ENCODE measurements around the gene SLC35B2. TPM values are rescaled to one million over a fixed set of nuclear protein-coding genes. Genes with fewer than 3 reads are reported as not detected.

The SLC35B2 gene
- total RNA-seq, 1 experiment from 2014 or later: 90.6 TPM

GRCh38 chr6:44224029-44224964 lies 33.0 kb downstream of the SLC35B2 start:
- TF ChIP-seq CTCF (conservative IDR thresholded peaks at IDR 0.05; ENCODE audit: low read depth, low read length): no peak; the same call in 1 of the 2 replicates
- no peak for TF ChIP-seq EZH2phosphoT487 (IDR thresholded peaks at IDR 0.05; ENCODE audit: borderline replicate concordance, low read length)
- no peak for TF ChIP-seq EZH2 (IDR thresholded peaks at IDR 0.05; ENCODE audit: low read length, unreplicated experiment)
- intact Hi-C loops (cut with micrococcal nuclease): no loop called here
- Histone ChIP-seq H3K4me2 (ENCODE audit: low read length) (peak overlapping the region; percentile 85), H3K9ac (ENCODE audit: low read length) (peak overlapping the region; percentile 60), H3K79me2 (ENCODE audit: low read length) (peaks cover 32% of the 10 kb centered on the region), H4K20me1 (ENCODE audit: low read length) (peaks cover 5% of the 10 kb centered on the region; the same call in 1 of the 2 replicates), H3K4me3 (ENCODE audit: low read length) (peak overlapping the region; percentile 69), H3K4me1 (ENCODE audit: insufficient read depth, low read length) (peaks cover 23% of the 10 kb centered on the region), H2AFZ (ENCODE audit: low read length) (peak overlapping the region; percentile 80), H3K27me3 (ENCODE audit: low read length) (no peaks in the 10 kb centered on the region), H3K27ac (ENCODE audit: low read length) (no peak overlapping the region), H3F3A (ENCODE audit: low read length, unreplicated experiment) (peaks cover 4% of the 10 kb centered on the region), H3K9me2 (replicated peaks; ENCODE audit: low read length) (no peaks in the 10 kb centered on the region), H3K9me3 (ENCODE audit: low read length) (no peaks in the 10 kb centered on the region), H3K36me3 (ENCODE audit: low read depth, low read length) (no peaks in the 10 kb centered on the region)
- CTCF ChIA-PET: interaction anchor here (1.5 kb wide), 1 partner anchor 10 kb away, joined by 5 read pairs; no protein-coding TSS in a partner anchor
- ATAC-seq (peak; percentile 11), DNase-seq (peak; percentile 44)
- no TSS peak for BruUV-seq (replicated peaks)
- POLR2A ChIA-PET (ENCODE audit: unreplicated experiment): interaction anchor here (0.5 to 0.6 kb wide), 6 partner anchors 19 to 588 kb away, joined by 3 to 5 read pairs (median 4); partner anchors contain the start of gene SLC35B2

GRCh38 chr6:44223319-44224028 lies 33.9 kb downstream of the SLC35B2 start, which contains the start of gene SLC29A1:
Gene SLC29A1 (plus strand): TSS chr6:44223595. CDS start chr6:44227314, 3,719 bp downstream.
- Histone ChIP-seq H3K4me3 (ENCODE audit: low read length) (peak within 1 kb of the TSS; percentile 69), H3K9ac (ENCODE audit: low read length) (peak within 1 kb of the TSS; percentile 60), H3F3A (ENCODE audit: low read length, unreplicated experiment) (peaks cover 4% of the 10 kb centered on the region), H3K9me2 (replicated peaks; ENCODE audit: low read length) (no peaks in the 10 kb centered on the region), H3K4me2 (ENCODE audit: low read length) (peak within 1 kb of the TSS; percentile 85), H3K27ac (ENCODE audit: low read length) (no peak within 1 kb of the TSS), H3K4me1 (ENCODE audit: insufficient read depth, low read length) (peaks cover 26% of the 10 kb centered on the region), H3K79me2 (ENCODE audit: low read length) (peaks cover 32% of the 10 kb centered on the region), H3K9me3 (ENCODE audit: low read length) (no peaks in the 10 kb centered on the region), H2AFZ (ENCODE audit: low read length) (peak within 1 kb of the TSS; percentile 80), H4K20me1 (ENCODE audit: low read length) (peaks cover 5% of the 10 kb centered on the region; the same call in 1 of the 2 replicates), H3K36me3 (ENCODE audit: low read depth, low read length) (no peaks in the 10 kb centered on the region), H3K27me3 (ENCODE audit: low read length) (no peaks in the 10 kb centered on the region)
- ChIA-PET POLR2A (ENCODE audit: unreplicated experiment) (interaction anchor here (0.5 to 0.6 kb wide), 5 partner anchors 19 to 587 kb away, joined by 3 to 20 read pairs (median 4); no protein-coding TSS in a partner anchor), CTCF (interaction anchor here (0.9 kb wide), 1 partner anchor 14 kb away, joined by 3 read pairs; no protein-coding TSS in a partner anchor)
- peak; percentile 72 for DNase-seq
- TF ChIP-seq EZH2 (IDR thresholded peaks at IDR 0.05; ENCODE audit: low read length, unreplicated experiment): no peak
- TF ChIP-seq EZH2phosphoT487 (IDR thresholded peaks at IDR 0.05; ENCODE audit: borderline replicate concordance, low read length): no peak
- no peak for TF ChIP-seq CTCF (conservative IDR thresholded peaks at IDR 0.05; ENCODE audit: low read depth, low read length)
- ATAC-seq: peak; percentile 44
- intact Hi-C loops (cut with micrococcal nuclease): no loop called here
- no TSS peak for BruUV-seq (replicated peaks)
